ENCODE results near the gene LRP1B. TPM values are rescaled to one million over a fixed set of nuclear protein-coding genes. Genes with fewer than 3 reads are reported as not detected.

LRP1B gene
- total RNA-seq, 1 donor from 2014 or later, result 0.25 TPM

DNA sequence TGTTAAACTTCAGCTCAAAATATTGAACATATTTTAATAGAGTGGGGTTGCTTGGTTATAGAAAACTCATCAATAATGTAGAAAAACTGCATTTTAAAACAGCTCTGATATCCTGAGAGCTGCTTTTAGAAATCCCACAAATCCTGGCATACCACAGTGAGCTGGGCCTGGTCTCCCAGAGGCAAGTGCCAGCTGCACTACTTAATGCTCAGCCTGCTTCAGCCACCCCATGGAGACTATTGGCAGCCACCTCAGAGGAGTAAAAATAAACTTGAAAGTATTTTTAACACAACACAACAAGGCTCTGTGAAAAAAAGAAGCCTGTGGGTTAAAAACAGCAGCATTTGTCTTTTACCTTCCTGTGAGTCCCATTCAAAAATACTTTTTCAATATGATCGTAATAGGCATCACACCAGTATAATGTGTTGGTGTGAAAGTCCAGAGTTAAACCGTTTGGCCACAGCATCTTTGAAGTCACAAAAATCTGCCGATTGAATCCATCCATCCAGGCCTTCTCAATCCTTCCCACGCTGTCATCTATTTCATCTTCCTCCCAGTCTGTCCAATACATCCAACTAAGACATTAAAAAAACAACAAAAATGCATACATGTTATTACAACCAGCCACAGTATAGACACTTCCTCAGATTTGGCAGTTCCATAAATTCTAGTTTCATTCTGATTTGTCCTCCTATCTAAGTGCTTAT lies 1115.3 kb downstream of the LRP1B start:
- peak overlapping the region; percentile 42 for H3K27ac Mint-ChIP-seq (ENCODE audit: unreplicated experiment)
- H3K27me3 Mint-ChIP-seq (ENCODE audit: low read depth), result no peaks in the 10 kb centered on the region
- H3K4me1 Mint-ChIP-seq (ENCODE audit: low read depth), result peaks cover 26% of the 10 kb centered on the region
- no peaks in the 10 kb centered on the region for H3K9me3 Mint-ChIP-seq (ENCODE audit: low read depth)
- DNase-seq (ENCODE audit: low spot score), result no peak
- no peaks in the 10 kb centered on the region for H3K36me3 Mint-ChIP-seq (ENCODE audit: low read depth)
- TF ChIP-seq CTCF (IDR thresholded peaks at IDR 0.05), result peak; percentile 29
- no peak overlapping the region for H3K4me3 Mint-ChIP-seq (ENCODE audit: unreplicated experiment)

DNA sequence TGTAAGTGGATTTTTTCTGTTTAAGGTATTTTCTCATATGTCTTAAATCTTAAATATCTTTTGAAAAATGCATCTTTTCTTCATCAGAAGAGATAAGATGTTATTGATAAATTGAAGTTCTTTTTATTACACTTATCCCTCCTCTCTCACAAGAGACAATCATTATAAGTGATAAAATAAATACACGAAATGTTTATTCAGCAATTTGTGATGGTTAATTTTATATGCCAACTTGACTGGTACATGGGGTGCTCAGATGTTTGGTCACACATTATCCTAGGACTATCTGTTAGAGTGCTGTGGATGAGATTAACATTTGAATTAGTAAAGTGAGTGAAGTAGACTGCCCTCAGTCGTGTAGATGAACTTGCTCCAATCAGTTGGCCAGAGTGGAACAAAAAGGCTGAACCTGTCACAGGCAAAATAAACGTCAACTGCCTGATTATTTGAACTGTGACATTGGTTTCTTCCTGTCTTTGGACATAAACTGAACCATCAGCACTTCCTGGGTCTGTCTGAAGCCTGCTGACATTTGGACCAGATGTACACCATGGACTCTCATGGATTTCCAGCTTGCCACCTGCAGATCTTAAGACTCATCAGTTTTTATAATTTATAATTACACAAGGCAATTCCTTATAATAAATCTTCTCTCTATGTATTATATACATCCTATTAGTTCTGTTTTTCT lies 1126.7 kb downstream of the LRP1B start:
- DNase-seq (ENCODE audit: low spot score), result no peak
- Mint-ChIP-seq H3K9me3 (ENCODE audit: low read depth) (peaks cover 2% of the 10 kb centered on the region), H3K27me3 (ENCODE audit: low read depth) (no peaks in the 10 kb centered on the region), H3K36me3 (ENCODE audit: low read depth) (no peaks in the 10 kb centered on the region), H3K27ac (ENCODE audit: unreplicated experiment) (no peak overlapping the region), H3K4me3 (ENCODE audit: unreplicated experiment) (no peak overlapping the region), H3K4me1 (ENCODE audit: low read depth) (no peaks in the 10 kb centered on the region)
- TF ChIP-seq CTCF (IDR thresholded peaks at IDR 0.05), result no peak

DNA sequence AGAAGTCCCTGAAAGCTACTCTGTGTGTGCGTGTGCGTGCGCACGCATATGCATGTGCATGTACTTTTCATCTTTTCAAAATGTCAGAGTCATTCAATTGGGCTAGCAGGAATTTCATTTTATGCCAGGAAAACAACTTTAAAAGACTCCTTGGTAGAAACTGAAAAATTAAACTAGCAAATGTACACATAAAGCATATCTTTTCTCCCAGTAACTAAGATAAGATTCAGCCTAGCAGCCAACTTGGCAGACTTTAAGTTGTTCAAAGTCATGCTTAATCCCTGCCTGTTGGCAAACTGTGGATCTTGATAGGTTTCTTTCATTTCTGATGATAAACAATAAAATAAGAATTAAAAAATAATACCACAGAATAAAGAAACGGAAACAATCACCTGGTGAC lies 1129.1 kb downstream of the LRP1B start:
- no peak for DNase-seq (ENCODE audit: low spot score)
- no peak for TF ChIP-seq CTCF (IDR thresholded peaks at IDR 0.05)
- Mint-ChIP-seq H3K27me3 (ENCODE audit: low read depth) (no peaks in the 10 kb centered on the region), H3K4me3 (ENCODE audit: unreplicated experiment) (no peak overlapping the region), H3K9me3 (ENCODE audit: low read depth) (peaks cover 2% of the 10 kb centered on the region), H3K27ac (ENCODE audit: unreplicated experiment) (no peak overlapping the region), H3K4me1 (ENCODE audit: low read depth) (peaks cover 19% of the 10 kb centered on the region), H3K36me3 (ENCODE audit: low read depth) (no peaks in the 10 kb centered on the region)

GRCh38 chr2:140998577-140998976 lies 1132.2 kb downstream of the LRP1B start:
- no peak for TF ChIP-seq CTCF (IDR thresholded peaks at IDR 0.05)
- no peak for DNase-seq (ENCODE audit: low spot score)
- Mint-ChIP-seq H3K9me3 (ENCODE audit: low read depth) (peaks cover 2% of the 10 kb centered on the region), H3K27me3 (ENCODE audit: low read depth) (no peaks in the 10 kb centered on the region), H3K27ac (ENCODE audit: unreplicated experiment) (no peak overlapping the region), H3K4me1 (ENCODE audit: low read depth) (peaks cover 21% of the 10 kb centered on the region), H3K36me3 (ENCODE audit: low read depth) (no peaks in the 10 kb centered on the region), H3K4me3 (ENCODE audit: unreplicated experiment) (no peak overlapping the region)

DNA sequence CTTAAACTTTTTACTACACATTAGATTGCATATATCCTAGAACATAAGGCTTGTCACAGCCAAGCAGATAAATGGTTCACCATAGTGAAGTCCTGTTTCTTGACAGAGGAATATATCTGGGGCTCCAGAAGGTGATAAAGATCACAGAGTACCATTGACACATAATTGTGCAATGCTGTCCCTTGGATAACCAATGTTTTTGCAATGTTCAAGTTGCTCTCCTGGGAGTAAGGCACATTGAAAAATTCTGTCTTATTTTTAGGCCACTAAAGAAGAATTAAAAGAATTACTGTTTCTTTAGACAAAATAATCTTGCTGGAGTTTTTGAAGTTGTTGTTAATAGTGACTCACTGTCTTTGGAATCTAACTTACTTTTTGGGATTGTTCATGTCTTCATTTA lies 1132.8 kb downstream of the LRP1B start:
- H3K27ac Mint-ChIP-seq (ENCODE audit: unreplicated experiment), result no peak overlapping the region
- no peaks in the 10 kb centered on the region for H3K36me3 Mint-ChIP-seq (ENCODE audit: low read depth)
- no peaks in the 10 kb centered on the region for H3K27me3 Mint-ChIP-seq (ENCODE audit: low read depth)
- no peak overlapping the region for H3K4me3 Mint-ChIP-seq (ENCODE audit: unreplicated experiment)
- no peak for DNase-seq (ENCODE audit: low spot score)
- H3K4me1 Mint-ChIP-seq (ENCODE audit: low read depth), result peaks cover 26% of the 10 kb centered on the region
- no peak for TF ChIP-seq CTCF (IDR thresholded peaks at IDR 0.05)
- H3K9me3 Mint-ChIP-seq (ENCODE audit: low read depth), result no peaks in the 10 kb centered on the region
